Neuronal stem cell (in vitro differentiated cells): ENCODE measurements around the gene MYO10.

Experiments
- DNase-seq: peaks from one replicate; pipeline ENCODE4 v3.0.0-alpha.2; 2013; ENCODE audit warnings: low spot score
- H2AFZ ChIP-seq: one replicate; pipeline ENCODE4 v1.6.1; 2013; ENCODE audit warnings: mild to moderate bottlenecking, low read length, inconsistent platforms
- H2AK5ac ChIP-seq: 2 replicates; pipeline ENCODE4 v1.6.1; 2013; ENCODE audit warnings: low read depth, mild to moderate bottlenecking, inconsistent platforms, low read length, moderate library complexity, mixed read lengths
- H2BK120ac ChIP-seq: 2 replicates; pipeline ENCODE4 v1.6.1; 2013; ENCODE audit warnings: low read depth, mild to moderate bottlenecking, inconsistent platforms, low read length, moderate library complexity, mixed read lengths
- H2BK12ac ChIP-seq: one replicate; pipeline ENCODE4 v1.6.1; 2013; ENCODE audit warnings: low read length, inconsistent platforms
- H2BK15ac ChIP-seq: 2 replicates; pipeline ENCODE4 v1.6.1; 2013; ENCODE audit warnings: mild to moderate bottlenecking, low read length, inconsistent platforms, mixed read lengths
- H2BK5ac ChIP-seq: one replicate; pipeline ENCODE4 v1.6.1; 2013; ENCODE audit warnings: inconsistent platforms, mild to moderate bottlenecking, low read length, moderate library complexity
- H3K14ac ChIP-seq: one replicate; pipeline ENCODE4 v1.6.1; 2013; ENCODE audit warnings: low read length, inconsistent platforms
- H3K18ac ChIP-seq: 2 replicates; pipeline ENCODE4 v1.6.1; 2013; ENCODE audit warnings: low read length, inconsistent platforms
- H3K23ac ChIP-seq: 2 replicates; pipeline ENCODE4 v1.6.1; 2013; ENCODE audit warnings: low read depth, mild to moderate bottlenecking, mixed read lengths, low read length, inconsistent platforms; ENCODE audit not compliant: poor library complexity
- H3K27ac ChIP-seq: replicated peaks from 3 replicates; pipeline ENCODE4 v1.5.1; 2013; ENCODE audit warnings: low read length, inconsistent platforms
- H3K27me3 ChIP-seq, 3 experiments: 2 replicates each; pipeline ENCODE4 v1.6.1; 2013; ENCODE audit warnings: low read length in 3 of 3, mild to moderate bottlenecking in 2 of 3, inconsistent platforms in 1 of 3, low read depth in 1 of 3, mixed read lengths in 1 of 3, moderate library complexity in 1 of 3; ENCODE audit not compliant: control insufficient read depth in 3 of 3, insufficient read depth in 3 of 3
- H3K36me3 ChIP-seq, 2 donors: replicated peaks in 1 of 2; 2 replicates each; pipeline ENCODE4 v1.6.1; 2013; ENCODE audit warnings: low read length in 2 of 2; ENCODE audit not compliant: control insufficient read depth in 2 of 2, insufficient read depth in 2 of 2
- H3K4ac ChIP-seq: 2 replicates; pipeline ENCODE4 v1.6.1; 2013; ENCODE audit warnings: inconsistent platforms, mild to moderate bottlenecking, low read length, moderate library complexity
- H3K4me1 ChIP-seq, 2 donors: 1 replicate in 1 of 2; 2 replicates in 1 of 2; pipeline ENCODE4 v1.6.1; 2013; ENCODE audit warnings: low read length in 2 of 2, low read depth in 1 of 2; ENCODE audit not compliant: control insufficient read depth in 2 of 2, insufficient read depth in 1 of 2
- H3K4me2 ChIP-seq: one replicate; pipeline ENCODE4 v1.6.1; 2013; ENCODE audit warnings: mild to moderate bottlenecking, low read length, inconsistent platforms; ENCODE audit not compliant: insufficient read depth, poor library complexity, severe bottlenecking
- H3K4me3 ChIP-seq, 2 donors: 2 replicates each; pipeline ENCODE4 v1.5.1; 2013; ENCODE audit warnings: low read length in 2 of 2, mild to moderate bottlenecking in 2 of 2, inconsistent platforms in 1 of 2, moderate library complexity in 1 of 2
- H3K79me1 ChIP-seq: one replicate; pipeline ENCODE4 v1.6.1; 2013; ENCODE audit warnings: low read depth, mild to moderate bottlenecking, inconsistent platforms, low read length, moderate library complexity
- H3K9ac ChIP-seq: one replicate; pipeline ENCODE4 v1.6.1; 2013; ENCODE audit warnings: mild to moderate bottlenecking, low read depth, low read length, inconsistent platforms; ENCODE audit not compliant: poor library complexity
- H3K9me3 ChIP-seq, 2 donors: replicated peaks in 1 of 2; 2 replicates each; pipeline versions ENCODE3 to v1.6.1; 2013; ENCODE audit warnings: low read length in 2 of 2, mild to moderate bottlenecking in 2 of 2, inconsistent platforms in 1 of 2, low read depth in 1 of 2, mixed read lengths in 1 of 2, moderate library complexity in 1 of 2; ENCODE audit not compliant: control insufficient read depth in 2 of 2, insufficient read depth in 1 of 2
- H4K8ac ChIP-seq: one replicate; pipeline ENCODE4 v1.6.1; 2013; ENCODE audit warnings: low read depth, mild to moderate bottlenecking, inconsistent platforms, low read length, moderate library complexity
- H4K91ac ChIP-seq: one replicate; pipeline ENCODE4 v1.6.1; 2013; ENCODE audit warnings: low read length, low read depth, mild to moderate bottlenecking, inconsistent platforms; ENCODE audit not compliant: poor library complexity
- WGBS, 2 donors: extraction: QIAGEN DNeasy Blood & Tissue Kit; methylation state at CpG; one replicate each; pipeline ENCODE4 v1.1.7; 2013; ENCODE audit warnings: missing lambda C conversion rate in 2 of 2, mixed read lengths in 1 of 2; ENCODE audit not compliant: insufficient read length in 2 of 2, insufficient replicate concordance in 1 of 2; ENCODE audit errors: extremely low coverage in 2 of 2; 5-methylcytosine and 5-hydroxymethylcytosine counted together

MYO10 gene

GRCh38 chr5:16965581-16965980 is 29.5 kb upstream of the MYO10 start:
- H3K79me1 ChIP-seq: no peaks in the 10 kb centered on the region
- H2AK5ac ChIP-seq: no peak overlapping the region
- no peak overlapping the region for H4K8ac ChIP-seq
- H4K91ac ChIP-seq: no peak overlapping the region
- no peak overlapping the region for H3K14ac ChIP-seq
- H3K9ac ChIP-seq: no peak overlapping the region
- no peak overlapping the region for H3K4me3 ChIP-seq
- no peak overlapping the region for H3K18ac ChIP-seq
- H3K23ac ChIP-seq: no peak overlapping the region
- H2BK15ac ChIP-seq: no peak overlapping the region
- H3K27ac ChIP-seq: no peak overlapping the region
- DNase-seq: peak; percentile 14
- no CpG with 5 or more reads among the region's 1 CpG for WGBS, 2 donors
- no peak overlapping the region for H3K4me2 ChIP-seq
- H2BK5ac ChIP-seq: no peak overlapping the region
- H3K4ac ChIP-seq: no peak overlapping the region
- no peak overlapping the region for H2AFZ ChIP-seq
- peaks cover 0 to 3% of the 10 kb centered on the region in 2 donors for H3K4me1 ChIP-seq
- no peak overlapping the region for H2BK12ac ChIP-seq
- H3K36me3 ChIP-seq: no peaks in the 10 kb centered on the region
- H3K27me3 ChIP-seq: no peaks in the 10 kb centered on the region
- H3K9me3 ChIP-seq: no peaks in the 10 kb centered on the region
- no peak overlapping the region for H2BK120ac ChIP-seq

DNA sequence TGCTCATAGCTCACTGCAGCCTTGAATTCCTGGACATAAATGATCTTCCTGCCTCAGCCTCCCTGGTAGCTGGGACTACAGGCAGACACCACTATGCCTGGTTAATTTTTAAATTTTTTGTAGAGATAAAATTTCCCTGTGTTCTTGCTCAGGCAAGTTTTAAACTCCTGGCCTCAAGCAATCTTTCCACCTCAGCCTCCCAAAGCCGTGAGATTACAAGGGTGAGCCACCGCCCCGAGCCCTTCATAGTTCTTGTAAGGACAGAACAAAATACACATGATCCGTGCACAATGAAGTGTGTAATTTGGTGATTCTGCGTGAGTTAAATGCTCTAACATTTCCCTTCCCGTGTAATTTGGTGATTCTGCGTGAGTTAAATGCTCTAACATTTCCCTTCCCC is 27.7 kb upstream of the MYO10 start:
- Histone ChIP-seq H4K91ac (no peak overlapping the region), H2BK12ac (no peak overlapping the region), H3K18ac (no peak overlapping the region), H3K23ac (no peak overlapping the region), H3K4me1 (peaks cover 0 to 3% of the 10 kb centered on the region in 2 donors), H4K8ac (no peak overlapping the region), H3K79me1 (no peaks in the 10 kb centered on the region), H3K4ac (no peak overlapping the region), H2BK120ac (no peak overlapping the region), H2AFZ (no peak overlapping the region), H3K9ac (no peak overlapping the region), H2BK15ac (no peak overlapping the region), H3K4me2 (no peak overlapping the region), H3K27ac (no peak overlapping the region), H3K4me3 (no peak overlapping the region), H2BK5ac (no peak overlapping the region), H3K27me3 (no peaks in the 10 kb centered on the region), H3K9me3 (no peaks in the 10 kb centered on the region), H3K14ac (no peak overlapping the region), H3K36me3 (no peaks in the 10 kb centered on the region), H2AK5ac (no peak overlapping the region)
- WGBS, 2 donors: no CpG with 5 or more reads among the region's 7 CpGs
- no peak for DNase-seq

- no peak overlapping the region for H3K4ac ChIP-seq
- H2BK120ac ChIP-seq: no peak overlapping the region
- no peak overlapping the region for H3K18ac ChIP-seq
- no peak overlapping the region for H2BK5ac ChIP-seq
- H4K8ac ChIP-seq: no peak overlapping the region
- H2BK12ac ChIP-seq: no peak overlapping the region
- no peaks in the 10 kb centered on the region for H3K36me3 ChIP-seq
- H2AFZ ChIP-seq: no peak overlapping the region
- H3K4me1 ChIP-seq: peaks cover 0 to 3% of the 10 kb centered on the region in 2 donors
- no peak overlapping the region for H3K9ac ChIP-seq
- H3K27me3 ChIP-seq: no peaks in the 10 kb centered on the region
- no peaks in the 10 kb centered on the region for H3K79me1 ChIP-seq
- no peaks in the 10 kb centered on the region for H3K9me3 ChIP-seq
- no peak overlapping the region for H2BK15ac ChIP-seq
- no peak overlapping the region for H3K4me2 ChIP-seq
- H3K23ac ChIP-seq: no peak overlapping the region
- no peak overlapping the region for H3K14ac ChIP-seq
- no peak overlapping the region for H3K27ac ChIP-seq
- H4K91ac ChIP-seq: no peak overlapping the region
- WGBS, 2 donors: no CpG with 5 or more reads among the region's 7 CpGs
- H3K4me3 ChIP-seq: no peak overlapping the region
- H2AK5ac ChIP-seq: no peak overlapping the region
- no peak for DNase-seq
These were observed 25.0 kb upstream of the MYO10 start for GRCh38 chr5:16961131-16961530.

DNA sequence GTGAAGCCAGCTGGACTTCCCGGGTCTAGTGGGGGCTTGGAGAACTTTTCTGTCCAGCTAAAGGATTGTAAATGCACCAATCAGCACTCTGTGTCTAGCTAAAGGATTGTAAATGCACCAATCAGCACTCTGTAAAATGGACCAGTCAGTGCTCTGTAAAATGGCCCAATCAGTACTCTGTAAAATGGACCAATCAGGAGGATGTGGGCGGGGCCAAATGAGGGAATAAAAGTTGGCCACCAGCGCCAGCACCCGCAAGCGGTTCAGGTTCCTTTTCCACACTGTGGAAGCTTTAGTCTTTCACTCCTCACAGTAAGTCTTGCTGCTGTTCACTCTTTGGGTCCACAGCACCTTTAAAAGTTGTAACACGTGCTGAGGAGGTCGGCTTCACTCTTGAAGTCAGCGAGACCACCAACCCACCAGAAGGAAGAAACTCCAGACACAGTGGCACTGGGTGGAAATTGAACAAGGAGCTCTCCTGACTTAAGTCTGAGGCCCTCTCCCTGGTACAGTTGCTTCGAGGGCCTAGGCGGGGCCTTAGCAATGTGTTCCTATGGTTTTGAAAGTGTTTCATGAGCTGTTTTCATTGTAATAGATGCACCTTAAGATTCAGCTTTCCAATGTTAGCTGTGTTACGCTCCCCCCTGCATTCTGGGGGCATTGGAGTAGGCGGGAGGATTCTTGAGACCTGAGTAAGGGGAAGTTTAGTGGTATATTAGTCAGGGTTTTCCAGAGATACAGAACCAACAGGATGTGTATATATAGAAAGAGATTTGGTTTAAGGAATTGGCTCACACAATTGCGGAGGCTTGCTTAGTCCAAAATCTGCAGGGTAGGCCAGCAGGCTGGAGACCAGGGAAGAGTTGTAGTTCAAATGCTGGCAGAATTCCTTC is 21.5 kb upstream of the MYO10 start:
- no peak overlapping the region for H2AFZ ChIP-seq
- peak overlapping the region; percentile 19 for H3K18ac ChIP-seq
- DNase-seq: no peak
- H2BK12ac ChIP-seq: no peak overlapping the region
- peaks cover 0 to 1% of the 10 kb centered on the region in 2 donors for H3K4me1 ChIP-seq
- no peak overlapping the region for H3K4ac ChIP-seq
- no peak overlapping the region for H3K27ac ChIP-seq
- no peaks in the 10 kb centered on the region for H3K9me3 ChIP-seq
- no peak overlapping the region for H2BK15ac ChIP-seq
- no peak overlapping the region for H4K91ac ChIP-seq
- no CpG with 5 or more reads among the region's 13 CpGs for WGBS, 2 donors
- H3K14ac ChIP-seq: no peak overlapping the region
- no peak overlapping the region for H3K9ac ChIP-seq
- no peak overlapping the region for H3K23ac ChIP-seq
- H2BK5ac ChIP-seq: no peak overlapping the region
- no peak overlapping the region for H3K4me2 ChIP-seq
- no peak overlapping the region for H2AK5ac ChIP-seq
- no peaks in the 10 kb centered on the region for H3K27me3 ChIP-seq
- no peak overlapping the region for H4K8ac ChIP-seq
- H2BK120ac ChIP-seq: no peak overlapping the region
- no peaks in the 10 kb centered on the region for H3K79me1 ChIP-seq
- no peak overlapping the region for H3K4me3 ChIP-seq
- no peaks in the 10 kb centered on the region for H3K36me3 ChIP-seq
